GM18868 (cell line): ENCODE data around the gene TMEM164.

Experiments used
- ATAC-seq: cut with Tn5 transposase; IDR thresholded peaks from one replicate; pipeline ENCODE4 v1.9.1; 2021; ENCODE audit warnings: mild to moderate bottlenecking, moderate library complexity; ENCODE audit not compliant: unreplicated experiment

TMEM164 gene

DNA sequence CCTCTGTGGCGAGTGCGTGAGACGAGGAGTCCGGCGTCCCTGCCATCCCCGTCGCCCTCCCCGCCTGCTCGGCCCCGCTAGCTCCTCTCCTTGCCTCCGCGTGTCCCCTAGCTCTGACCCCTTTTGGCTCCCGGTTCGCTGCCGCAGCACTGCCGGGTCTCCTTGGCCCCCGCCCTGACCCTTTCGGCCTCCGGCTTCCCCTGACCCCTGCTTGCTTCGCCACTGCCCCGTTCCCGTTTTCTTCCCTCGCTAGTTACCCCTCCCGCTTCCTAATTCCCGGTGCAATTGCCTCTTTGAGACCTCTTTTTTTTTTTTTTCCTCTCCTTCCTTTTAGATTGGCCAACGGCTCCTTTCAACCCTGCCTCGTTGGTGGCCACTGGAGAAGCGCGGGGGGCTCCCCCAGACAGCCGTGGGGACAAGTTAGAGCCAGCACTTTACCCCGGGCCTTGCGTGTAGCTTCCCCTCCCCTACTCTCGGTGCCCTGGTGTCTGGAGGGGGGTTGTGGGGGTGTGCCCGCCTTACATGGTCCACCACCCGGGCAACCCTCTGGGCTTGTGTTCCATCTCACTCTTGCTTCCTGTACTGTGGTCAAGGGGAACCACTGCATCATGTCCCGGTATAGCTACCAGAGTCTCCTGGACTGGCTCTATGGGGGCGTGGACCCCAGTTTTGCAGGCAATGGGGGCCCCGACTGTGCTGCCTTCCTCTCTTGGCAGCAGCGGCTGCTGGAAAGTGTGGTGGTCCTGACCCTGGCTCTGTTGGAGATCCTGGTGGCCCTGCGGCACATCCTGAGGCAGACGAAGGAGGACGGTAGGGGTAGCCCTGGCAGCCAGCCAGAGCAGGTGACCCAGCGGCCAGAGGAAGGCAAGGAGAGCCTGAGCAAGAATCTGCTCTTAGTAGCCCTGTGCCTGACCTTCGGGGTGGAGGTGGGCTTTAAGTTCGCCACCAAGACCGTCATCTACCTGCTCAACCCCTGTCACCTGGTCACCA lies 548 bp downstream of the TMEM164 start:
- ATAC-seq: no peak

- ATAC-seq: no peak
Observed at GRCh38 chrX:110004215-110004614, 1.3 kb downstream of the TMEM164 start.

DNA sequence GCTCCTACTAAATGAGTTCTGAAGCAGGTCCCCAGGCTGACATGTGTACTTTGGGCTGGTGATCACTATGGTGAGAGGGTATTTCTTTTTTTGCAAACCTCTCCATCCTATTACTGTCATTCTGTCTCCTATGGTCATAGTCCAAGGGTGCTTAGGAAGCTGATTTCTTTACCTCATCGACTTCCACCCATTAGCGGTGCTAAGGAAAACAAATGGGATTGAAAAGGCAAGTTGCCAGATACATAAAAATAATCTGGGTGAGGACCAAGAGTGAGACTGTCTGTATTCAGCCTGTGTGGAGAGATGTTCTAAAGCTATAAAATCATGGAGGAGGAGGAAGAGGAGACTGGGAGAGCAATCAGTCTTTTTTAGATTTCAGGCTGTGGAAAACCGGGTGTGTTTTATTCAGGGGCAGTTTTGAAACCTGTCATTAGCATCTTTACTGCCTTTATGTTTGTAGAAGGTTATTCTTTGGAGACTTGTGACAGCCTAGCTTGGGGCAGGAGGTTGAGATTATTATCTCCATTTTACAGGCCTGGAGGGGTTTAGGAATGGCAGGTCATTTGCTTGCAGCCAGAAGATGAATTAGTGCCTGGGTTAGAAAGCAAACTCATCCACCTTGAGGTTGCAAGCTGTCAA lies 1.9 kb downstream of the TMEM164 start:
- no peak for ATAC-seq

- ATAC-seq: no peak
Observed at GRCh38 chrX:110006161-110006560, 3.2 kb downstream of the TMEM164 start.

- no peak for ATAC-seq
Observed at GRCh38 chrX:110006821-110007375, 4.0 kb downstream of the TMEM164 start.

DNA sequence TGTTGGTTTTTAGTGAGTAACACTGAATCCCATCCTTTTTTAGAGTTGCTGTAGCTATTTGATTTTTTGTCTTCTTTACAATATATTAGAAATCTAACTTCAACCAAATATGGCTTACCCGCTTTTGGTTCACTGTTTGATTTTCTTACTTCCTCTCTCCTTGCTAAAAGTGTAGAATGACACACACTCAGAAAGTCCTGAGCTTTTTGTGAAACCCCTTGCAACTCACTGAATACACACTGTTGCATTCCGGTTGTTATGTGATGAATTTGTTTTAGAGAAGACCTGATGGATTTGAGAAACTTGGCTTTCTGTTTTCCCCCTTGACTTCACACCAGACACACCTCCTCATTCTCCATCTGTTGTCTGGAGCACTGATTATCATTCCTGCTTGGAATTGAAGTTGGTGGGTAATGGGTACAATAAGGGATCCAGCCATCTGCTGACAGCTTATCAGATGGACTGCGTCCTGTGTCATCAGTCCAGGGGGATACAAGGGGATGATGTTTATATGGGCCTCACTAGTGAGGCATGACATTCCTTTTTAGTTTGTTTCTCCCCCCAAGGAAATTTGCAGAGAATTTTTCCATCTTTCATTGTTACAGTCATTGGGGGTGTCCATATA lies 5.2 kb downstream of the TMEM164 start:
- peak; percentile 76 for ATAC-seq

- ATAC-seq: no peak
Observed at GRCh38 chrX:110012818-110013485, 10.0 kb downstream of the TMEM164 start.

- ATAC-seq: no peak
Observed at GRCh38 chrX:110013968-110014367, 11.1 kb downstream of the TMEM164 start.

DNA sequence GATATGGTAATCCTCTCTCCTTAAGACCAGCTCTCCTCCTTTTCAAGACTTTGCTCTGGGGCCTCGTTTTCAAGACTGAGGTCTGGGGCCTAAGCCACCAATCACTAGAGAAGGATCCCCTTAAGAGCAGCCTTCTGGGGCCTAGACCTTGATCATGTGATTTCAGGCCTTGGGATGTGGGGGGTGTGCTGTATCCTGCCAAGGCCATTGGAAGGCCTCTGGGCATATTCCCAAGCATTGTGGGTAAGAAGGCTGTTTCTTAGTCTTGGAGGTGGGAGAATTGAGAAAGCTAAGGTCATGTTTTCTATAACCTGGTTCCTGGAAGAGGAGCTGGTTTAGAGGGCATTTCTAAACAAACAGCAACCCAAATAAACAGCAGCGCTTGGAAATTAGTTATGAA lies 12.1 kb downstream of the TMEM164 start:
- no peak for ATAC-seq

GRCh38 chrX:110015915-110016314 lies 13.0 kb downstream of the TMEM164 start:
- ATAC-seq: no peak

DNA sequence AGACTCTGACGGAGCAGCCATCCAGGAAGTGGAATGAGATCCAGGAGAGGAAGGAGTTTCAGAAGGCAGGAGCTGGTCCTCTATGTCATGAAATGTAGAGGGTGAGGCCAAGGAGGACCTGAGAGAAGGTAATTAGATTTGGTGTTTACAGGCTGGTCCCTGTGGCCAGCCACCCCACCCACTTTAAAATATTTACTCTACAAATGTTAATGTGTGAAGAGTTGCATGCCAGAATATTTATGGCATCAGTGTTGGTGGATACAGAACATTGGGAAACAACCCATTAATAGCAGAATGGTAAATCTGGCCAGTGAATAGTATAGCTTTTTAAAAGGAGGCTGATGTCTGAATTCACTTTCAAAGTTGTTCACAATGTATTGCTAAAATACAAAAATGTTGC lies 17.6 kb downstream of the TMEM164 start:
- ATAC-seq: no peak

DNA sequence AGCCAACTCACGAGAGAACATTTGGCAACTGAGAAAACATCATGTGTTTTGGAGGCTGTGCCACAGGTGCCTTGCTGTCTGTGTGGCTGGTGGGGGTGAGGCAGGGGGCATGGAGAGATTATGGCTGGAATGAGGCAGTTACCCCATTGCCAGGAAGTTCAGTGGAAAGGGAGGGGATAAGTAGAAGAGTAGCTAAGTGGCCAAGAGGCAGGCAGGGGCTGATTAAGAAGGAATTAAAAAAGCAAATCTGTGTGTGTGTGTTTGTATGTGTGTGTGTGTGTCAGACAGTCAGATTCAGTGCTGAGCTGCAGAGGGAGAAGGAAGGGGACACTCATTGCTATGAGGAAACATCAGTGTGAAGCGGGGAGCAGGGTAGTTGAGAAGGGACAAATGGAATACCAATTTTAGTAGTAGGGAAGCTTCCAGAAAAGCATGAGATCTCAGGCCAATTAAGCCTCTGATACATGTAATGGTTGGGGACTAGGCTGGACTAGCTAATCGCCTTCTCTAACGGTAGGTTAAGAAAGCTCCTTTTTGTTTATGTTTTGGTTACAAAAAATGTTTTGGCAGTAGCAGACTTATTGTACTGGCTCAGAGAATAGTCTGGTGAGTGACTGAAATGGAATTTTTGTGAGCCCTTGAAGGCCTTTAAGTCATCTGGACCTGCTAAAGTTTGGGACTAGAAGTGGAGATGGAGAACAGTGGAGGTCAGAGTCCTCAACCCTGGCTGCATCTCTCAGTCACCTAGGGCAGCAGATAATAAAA lies 18.5 kb downstream of the TMEM164 start:
- ATAC-seq: no peak

- peak; percentile 67 for ATAC-seq
Observed at GRCh38 chrX:110022599-110023448, 19.9 kb downstream of the TMEM164 start.

- no peak for ATAC-seq
Observed at GRCh38 chrX:110025395-110025794, 22.5 kb downstream of the TMEM164 start.

GRCh38 chrX:110026099-110026844 lies 23.4 kb downstream of the TMEM164 start:
- no peak for ATAC-seq

- ATAC-seq: no peak
Observed at GRCh38 chrX:110032534-110033147, 29.7 kb downstream of the TMEM164 start.

- no peak for ATAC-seq
Observed at GRCh38 chrX:110034036-110034435, 31.1 kb downstream of the TMEM164 start.
